ENCODE results near the gene KIF26B. TPM values are rescaled to one million over a fixed set of nuclear protein-coding genes. Genes with fewer than 3 reads are reported as not detected.

Gene KIF26B
- total RNA-seq, 2 donors from 2014 or later, result 0.30 to 0.35 TPM

- DNase-seq, result no peak
- Histone ChIP-seq H3K36me3 (no peaks in the 10 kb centered on the region), H3K4me3 (no peak overlapping the region), H3K27ac (no peak overlapping the region), H3K27me3 (no peaks in the 10 kb centered on the region), H3K4me1 (no peaks in the 10 kb centered on the region), H3K9me3 (no peaks in the 10 kb centered on the region), H3K9ac (ENCODE audit: low read depth in 2 of 2, low read length in 2 of 2) (no peak overlapping the region)
- intact Hi-C loops (cut with DNase I), result no loop called here
- no peak for TF ChIP-seq CTCF (IDR thresholded peaks at IDR 0.05)
Measured at GRCh38 chr1:245444945-245445344, 290.2 kb downstream of the KIF26B start.

- Histone ChIP-seq H3K27me3 (no peaks in the 10 kb centered on the region), H3K27ac (no peak overlapping the region), H3K9me3 (no peaks in the 10 kb centered on the region), H3K4me1 (no peaks in the 10 kb centered on the region), H3K4me3 (no peak overlapping the region), H3K9ac (ENCODE audit: low read depth in 2 of 2, low read length in 2 of 2) (no peak overlapping the region), H3K36me3 (no peaks in the 10 kb centered on the region)
- intact Hi-C loops (cut with DNase I), result no loop called here
- TF ChIP-seq CTCF (IDR thresholded peaks at IDR 0.05), result no peak
- DNase-seq, result no peak
Measured at GRCh38 chr1:245448531-245448930, 293.7 kb downstream of the KIF26B start.

GRCh38 chr1:245448975-245449431 is 294.2 kb downstream of the KIF26B start:
- no peak overlapping the region for H3K4me3 ChIP-seq
- no peak for DNase-seq
- H3K27ac ChIP-seq, result no peak overlapping the region
- H3K9me3 ChIP-seq, result no peaks in the 10 kb centered on the region
- no peaks in the 10 kb centered on the region for H3K36me3 ChIP-seq
- intact Hi-C loops (cut with DNase I), result no loop called here
- H3K4me1 ChIP-seq, result no peaks in the 10 kb centered on the region
- H3K27me3 ChIP-seq, result no peaks in the 10 kb centered on the region
- no peak overlapping the region for H3K9ac ChIP-seq (ENCODE audit: low read depth in 2 of 2, low read length in 2 of 2)
- TF ChIP-seq CTCF (IDR thresholded peaks at IDR 0.05), result no peak

- H3K4me3 ChIP-seq, result no peak overlapping the region
- H3K9ac ChIP-seq (ENCODE audit: low read depth in 2 of 2, low read length in 2 of 2), result no peak overlapping the region
- H3K27ac ChIP-seq, result no peak overlapping the region
- no peak for DNase-seq
- no peaks in the 10 kb centered on the region for H3K9me3 ChIP-seq
- no peaks in the 10 kb centered on the region for H3K36me3 ChIP-seq
- no peaks in the 10 kb centered on the region for H3K27me3 ChIP-seq
- intact Hi-C loops (cut with DNase I), result no loop called here
- no peak for TF ChIP-seq CTCF (IDR thresholded peaks at IDR 0.05)
- no peaks in the 10 kb centered on the region for H3K4me1 ChIP-seq
Measured at GRCh38 chr1:245453541-245453940, 298.8 kb downstream of the KIF26B start.

GRCh38 chr1:245454051-245454450 is 299.3 kb downstream of the KIF26B start:
- Histone ChIP-seq H3K4me1 (no peaks in the 10 kb centered on the region), H3K9ac (ENCODE audit: low read depth in 2 of 2, low read length in 2 of 2) (no peak overlapping the region), H3K4me3 (no peak overlapping the region), H3K9me3 (no peaks in the 10 kb centered on the region), H3K27me3 (no peaks in the 10 kb centered on the region), H3K27ac (no peak overlapping the region), H3K36me3 (no peaks in the 10 kb centered on the region)
- no peak for TF ChIP-seq CTCF (IDR thresholded peaks at IDR 0.05)
- no peak for DNase-seq
- intact Hi-C loops (cut with DNase I), result no loop called here

GRCh38 chr1:245457562-245457961 is 302.8 kb downstream of the KIF26B start:
- TF ChIP-seq CTCF (IDR thresholded peaks at IDR 0.05), result no peak
- no peaks in the 10 kb centered on the region for H3K36me3 ChIP-seq
- intact Hi-C loops (cut with DNase I), result no loop called here
- H3K9me3 ChIP-seq, result no peaks in the 10 kb centered on the region
- no peak for DNase-seq
- no peak overlapping the region for H3K4me3 ChIP-seq
- no peak overlapping the region for H3K27ac ChIP-seq
- H3K27me3 ChIP-seq, result no peaks in the 10 kb centered on the region
- no peak overlapping the region for H3K9ac ChIP-seq (ENCODE audit: low read depth in 2 of 2, low read length in 2 of 2)
- H3K4me1 ChIP-seq, result no peaks in the 10 kb centered on the region
